Tibial nerve (tissue), 4 donors: ENCODE measurements around the gene FBXO44. TPM values are rescaled to one million over a fixed set of nuclear protein-coding genes. Genes with fewer than 3 reads are reported as not detected.

Experiments
- DNase-seq, 2 donors: peaks; one replicate each; pipeline ENCODE4 v3.0.0-alpha.2; 2019; ENCODE audit warnings: low spot score in 2 of 2
- H3K27ac ChIP-seq, 4 donors: fragments of 200-600 bp; sonication (generic) in 3 of 4; one replicate each; pipeline ENCODE4 v1.5.1; 2017 to 2019; ENCODE audit warnings: mild to moderate bottlenecking in 1 of 4
- H3K27me3 ChIP-seq, 2 donors: fragments of 200-600 bp; sonication (generic) in 1 of 2; one replicate each; pipeline versions ENCODE4 v1.5.1 to v1.6.0; 2017 to 2019
- H3K36me3 ChIP-seq, 3 donors: fragments of 200-600 bp; sonication (generic); one replicate each; pipeline ENCODE4 v1.5.1; 2018 to 2019
- H3K4me1 ChIP-seq, 4 donors: fragments of 200-600 bp; sonication (generic) in 3 of 4; one replicate each; pipeline ENCODE4 v1.5.1; 2017 to 2019
- H3K4me3 ChIP-seq, 4 donors: fragments of 200-600 bp; sonication (generic) in 3 of 4; one replicate each; pipeline ENCODE4 v1.5.1; 2017 to 2019; ENCODE audit warnings: mild to moderate bottlenecking in 1 of 4, moderate library complexity in 1 of 4
- H3K9me3 ChIP-seq, 4 donors: fragments of 200-600 bp; sonication (generic) in 3 of 4; one replicate each; pipeline ENCODE4 v1.5.1; 2017 to 2019
- EP300 ChIP-seq, 2 donors: sonication (generic); formaldehyde crosslinking; IDR thresholded peaks; one replicate each; pipeline ENCODE4 v1.6.1; 2017; ENCODE audit warnings: antibody characterized with exemption in 2 of 2, mild to moderate bottlenecking in 1 of 2
- POLR2A ChIP-seq, 2 donors: fragments of 450-650 bp; IDR thresholded peaks; one replicate each; pipeline ENCODE4 v1.6.1; 2017; ENCODE audit warnings: antibody characterized with exemption in 2 of 2, mild to moderate bottlenecking in 2 of 2, moderate library complexity in 2 of 2
- WGBS, 2 donors: methylation state at CpG; one replicate each; pipeline ENCODE4 v1.1.5; 2018; 5-methylcytosine and 5-hydroxymethylcytosine counted together
- total RNA-seq, 4 donors: library from RNA; depleted of rRNA; stranded (reverse); fragments of >200 nt; gene quantifications; one replicate each; pipeline ENCODE4 v1.1.0, GENCODE V29; 2016
- TF ChIP-seq, protein P1 (sequence below), 5 experiments: fragments of 200-600 bp in 3 of 5; fragments of 450-650 bp in 2 of 5; sonication (generic) in 3 of 5; IDR thresholded peaks; one replicate each; pipeline ENCODE4 v1.5.1; 2016 to 2019; ENCODE audit warnings: antibody characterized with exemption in 5 of 5, mild to moderate bottlenecking in 3 of 5, moderate library complexity in 2 of 5

Gene FBXO44
- total RNA-seq, 4 donors from 2014 or later: 24.1 to 59.4 (median 35.7) TPM

DNA sequence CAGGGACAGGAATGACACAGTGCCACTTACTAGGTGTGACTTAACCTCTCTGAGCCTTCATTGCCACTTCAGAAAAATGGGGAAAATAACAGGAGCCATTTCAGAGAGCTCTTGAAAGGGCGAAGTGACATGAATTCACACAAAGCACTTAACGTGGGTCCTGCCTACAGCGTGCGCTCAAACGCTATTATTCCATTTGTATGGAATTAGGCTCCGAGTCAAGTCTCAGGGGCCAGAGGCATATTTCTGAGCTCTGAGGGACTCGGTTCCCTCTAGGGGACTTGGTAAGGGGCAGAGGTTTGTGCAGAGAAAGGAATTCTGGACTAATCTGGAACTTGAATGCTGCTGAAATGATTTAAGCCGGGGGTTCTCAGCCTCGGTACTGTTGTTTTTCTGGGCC lies 50.9 kb downstream of the FBXO44 start:
- no peak overlapping the region for H3K27ac ChIP-seq
- 53 to 68% methylated on average over 9 of the region's 9 CpGs for WGBS, 2 donors
- no peak for TF ChIP-seq POLR2A (IDR thresholded peaks at IDR 0.05)
- no peak for TF ChIP-seq EP300 (IDR thresholded peaks at IDR 0.05)
- TF ChIP-seq, protein P1, sequence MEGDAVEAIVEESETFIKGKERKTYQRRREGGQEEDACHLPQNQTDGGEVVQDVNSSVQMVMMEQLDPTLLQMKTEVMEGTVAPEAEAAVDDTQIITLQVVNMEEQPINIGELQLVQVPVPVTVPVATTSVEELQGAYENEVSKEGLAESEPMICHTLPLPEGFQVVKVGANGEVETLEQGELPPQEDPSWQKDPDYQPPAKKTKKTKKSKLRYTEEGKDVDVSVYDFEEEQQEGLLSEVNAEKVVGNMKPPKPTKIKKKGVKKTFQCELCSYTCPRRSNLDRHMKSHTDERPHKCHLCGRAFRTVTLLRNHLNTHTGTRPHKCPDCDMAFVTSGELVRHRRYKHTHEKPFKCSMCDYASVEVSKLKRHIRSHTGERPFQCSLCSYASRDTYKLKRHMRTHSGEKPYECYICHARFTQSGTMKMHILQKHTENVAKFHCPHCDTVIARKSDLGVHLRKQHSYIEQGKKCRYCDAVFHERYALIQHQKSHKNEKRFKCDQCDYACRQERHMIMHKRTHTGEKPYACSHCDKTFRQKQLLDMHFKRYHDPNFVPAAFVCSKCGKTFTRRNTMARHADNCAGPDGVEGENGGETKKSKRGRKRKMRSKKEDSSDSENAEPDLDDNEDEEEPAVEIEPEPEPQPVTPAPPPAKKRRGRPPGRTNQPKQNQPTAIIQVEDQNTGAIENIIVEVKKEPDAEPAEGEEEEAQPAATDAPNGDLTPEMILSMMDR (IDR thresholded peaks at IDR 0.05): no peak
- no peaks in the 10 kb centered on the region for H3K9me3 ChIP-seq
- peaks cover 0 to 28% of the 10 kb centered on the region in 2 donors for H3K27me3 ChIP-seq
- no peak for DNase-seq
- peaks cover 0 to 49% (median 5%) of the 10 kb centered on the region in 4 donors for H3K4me1 ChIP-seq
- H3K4me3 ChIP-seq: no peak overlapping the region
- H3K36me3 ChIP-seq: no peaks in the 10 kb centered on the region

DNA sequence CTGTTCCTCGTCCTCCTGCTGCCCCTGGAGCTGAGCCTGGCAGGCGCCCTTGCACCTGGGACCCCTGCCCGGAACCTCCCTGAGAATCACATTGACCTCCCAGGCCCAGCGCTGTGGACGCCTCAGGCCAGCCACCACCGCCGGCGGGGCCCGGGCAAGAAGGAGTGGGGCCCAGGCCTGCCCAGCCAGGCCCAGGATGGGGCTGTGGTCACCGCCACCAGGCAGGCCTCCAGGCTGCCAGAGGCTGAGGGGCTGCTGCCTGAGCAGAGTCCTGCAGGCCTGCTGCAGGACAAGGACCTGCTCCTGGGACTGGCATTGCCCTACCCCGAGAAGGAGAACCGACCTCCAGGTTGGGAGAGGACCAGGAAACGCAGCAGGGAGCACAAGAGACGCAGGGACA lies 51.6 kb downstream of the FBXO44 start:
- peaks cover 0 to 21% of the 10 kb centered on the region in 2 donors for H3K27me3 ChIP-seq
- no peak overlapping the region for H3K4me3 ChIP-seq
- DNase-seq: no peak
- H3K4me1 ChIP-seq: peaks cover 0 to 42% (median 3%) of the 10 kb centered on the region in 4 donors
- H3K9me3 ChIP-seq: no peaks in the 10 kb centered on the region
- 89 to 93% methylated on average over 4 to 14 of the region's 14 CpGs for WGBS, 2 donors
- H3K36me3 ChIP-seq: no peaks in the 10 kb centered on the region
- no peak for TF ChIP-seq EP300 (IDR thresholded peaks at IDR 0.05)
- TF ChIP-seq, protein P1 (IDR thresholded peaks at IDR 0.05): no peak
- H3K27ac ChIP-seq: no peak overlapping the region

DNA sequence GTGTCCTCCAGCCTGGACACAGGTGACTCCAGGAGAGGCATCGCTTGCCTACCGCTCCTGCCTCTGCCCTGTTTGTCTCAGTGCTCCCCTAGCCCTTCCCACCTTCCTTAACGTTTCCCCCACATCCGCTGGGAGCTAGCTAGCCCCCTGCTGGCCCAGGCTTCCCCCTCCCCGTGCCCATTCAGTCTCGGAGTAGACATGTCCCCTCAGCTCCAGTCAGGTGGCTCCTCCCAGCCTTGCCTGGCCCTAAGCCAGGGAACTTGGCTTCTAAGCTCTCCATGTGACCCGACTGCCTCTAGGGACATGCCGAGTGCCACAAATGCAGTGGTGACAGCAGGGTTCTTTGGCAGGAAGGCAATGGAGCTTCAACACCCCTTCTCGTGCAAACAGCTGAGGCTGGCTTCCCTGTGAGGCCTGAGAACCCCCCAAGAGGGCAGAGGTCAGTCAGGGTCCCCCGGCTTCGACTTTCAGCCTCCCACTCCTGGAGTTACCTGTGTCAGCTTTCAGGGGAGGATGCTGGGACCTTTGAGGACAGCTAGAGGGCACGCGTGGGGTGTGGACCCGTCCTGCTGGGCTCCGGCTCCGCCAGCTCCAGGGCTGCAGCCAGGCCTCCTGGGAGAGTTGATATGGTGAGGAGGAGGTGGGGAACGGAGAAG lies 53.1 kb downstream of the FBXO44 start:
- no peaks in the 10 kb centered on the region for H3K9me3 ChIP-seq
- no peak for DNase-seq
- TF ChIP-seq EP300 (IDR thresholded peaks at IDR 0.05) (no peak), POLR2A (IDR thresholded peaks at IDR 0.05) (no peak)
- TF ChIP-seq, protein P1 (IDR thresholded peaks at IDR 0.05): no peak
- peaks cover 0 to 27% (median 2%) of the 10 kb centered on the region in 4 donors for H3K4me1 ChIP-seq
- H3K27me3 ChIP-seq: peaks cover 0 to 11% of the 10 kb centered on the region in 2 donors
- H3K27ac ChIP-seq: no peak overlapping the region
- no peak overlapping the region for H3K4me3 ChIP-seq
- H3K36me3 ChIP-seq: no peaks in the 10 kb centered on the region
- 38 to 53% methylated on average over 15 to 17 of the region's 17 CpGs for WGBS, 2 donors

DNA sequence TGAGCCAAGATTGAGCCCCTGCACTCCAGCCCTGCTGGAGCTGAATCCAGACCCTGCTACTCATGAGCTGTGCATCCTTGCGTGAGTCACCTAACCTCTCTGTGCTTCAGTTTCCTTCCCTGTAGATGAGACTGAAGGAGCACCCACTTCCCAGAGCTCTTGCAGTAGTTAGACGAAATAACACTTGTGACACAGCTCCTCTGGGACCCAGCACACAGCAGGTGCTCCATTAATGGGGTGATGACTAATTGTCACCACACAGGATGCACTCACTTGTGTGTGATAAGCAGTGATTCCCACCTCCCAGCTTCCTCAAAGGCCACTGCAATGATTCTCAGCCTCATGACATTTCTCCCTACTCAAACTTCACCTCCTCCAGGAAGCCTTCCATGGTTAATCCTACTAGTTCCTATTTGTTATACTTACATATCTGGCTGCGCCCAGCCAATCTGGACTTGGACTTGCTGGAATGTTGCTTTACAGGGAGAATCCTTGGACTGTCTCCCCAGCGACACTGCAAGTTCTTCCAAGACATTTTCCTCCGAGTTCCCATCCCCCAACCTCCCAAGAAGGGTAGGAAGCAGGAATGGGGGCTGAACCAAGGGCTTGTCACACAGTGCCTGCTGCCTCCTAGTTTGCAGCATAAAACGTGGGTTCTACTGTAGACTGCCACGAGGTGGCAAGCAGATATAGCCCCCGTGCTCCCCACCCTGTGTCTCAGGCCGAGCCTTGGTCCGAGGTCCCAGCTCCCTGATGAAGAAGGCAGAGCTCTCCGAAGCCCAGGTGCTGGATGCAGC lies 54.1 kb downstream of the FBXO44 start:
- Histone ChIP-seq H3K27me3 (peaks cover 0 to 7% of the 10 kb centered on the region in 2 donors), H3K27ac (no peak overlapping the region), H3K4me3 (no peak overlapping the region), H3K9me3 (no peaks in the 10 kb centered on the region), H3K4me1 (peaks cover 0 to 18% (median 2%) of the 10 kb centered on the region in 4 donors), H3K36me3 (no peaks in the 10 kb centered on the region)
- TF ChIP-seq EP300 (IDR thresholded peaks at IDR 0.05): no peak
- TF ChIP-seq, protein P1 (IDR thresholded peaks at IDR 0.05): no peak
- TF ChIP-seq POLR2A (IDR thresholded peaks at IDR 0.05): no peak
- WGBS, 2 donors: 77 to 82% methylated on average over 7 to 11 of the region's 11 CpGs
- DNase-seq: no peak

DNA sequence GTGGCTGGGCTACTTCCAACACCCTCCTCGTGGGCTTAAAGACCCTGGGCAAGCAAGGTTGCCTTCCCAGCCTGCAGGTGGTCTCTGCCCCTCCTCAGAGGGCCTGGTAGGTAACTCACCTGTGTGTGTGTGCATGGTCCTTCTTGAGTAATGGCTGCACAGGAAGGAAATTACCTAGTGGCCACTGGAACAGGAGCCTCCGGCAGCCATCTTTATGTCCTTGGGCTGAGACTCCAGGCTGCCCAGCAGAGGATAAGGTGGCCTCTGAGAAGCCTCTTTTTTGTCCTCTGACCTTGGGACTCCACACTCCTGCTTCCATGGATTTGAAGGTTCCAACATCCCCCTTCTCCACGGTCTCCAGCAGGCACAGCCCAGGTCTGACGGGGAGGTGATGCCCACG lies 56.8 kb downstream of the FBXO44 start:
- H3K36me3 ChIP-seq: no peaks in the 10 kb centered on the region
- 94% methylated on average over 5 of the region's 5 CpGs for WGBS, 2 donors
- no peaks in the 10 kb centered on the region for H3K27me3 ChIP-seq

More for the DNA sequence above, 56.8 kb downstream of the FBXO44 start:
- Histone ChIP-seq H3K4me1 (peaks cover 0 to 5% (median 0%) of the 10 kb centered on the region in 4 donors), H3K27ac (no peak overlapping the region), H3K9me3 (no peaks in the 10 kb centered on the region), H3K4me3 (no peak overlapping the region)
- TF ChIP-seq, protein P1 (IDR thresholded peaks at IDR 0.05): no peak
- no peak for TF ChIP-seq EP300 (IDR thresholded peaks at IDR 0.05)
- no peak for TF ChIP-seq POLR2A (IDR thresholded peaks at IDR 0.05)
- no peak for DNase-seq
